Uterus (tissue), 2 donors: ENCODE measurements around the gene NOTCH2.

Source experiments
- POLR2A ChIP-seq, 2 donors: fragments of 450-650 bp; IDR thresholded peaks; one replicate each; pipeline ENCODE4 v1.6.1; 2016; ENCODE audit warnings: antibody characterized with exemption in 2 of 2, mild to moderate bottlenecking in 1 of 2, moderate library complexity in 1 of 2
- TF ChIP-seq, protein P1 (sequence below), 4 experiments: fragments of 200-600 bp in 2 of 4; fragments of 450-650 bp in 2 of 4; sonication (generic) in 2 of 4; IDR thresholded peaks; one replicate each; pipeline ENCODE4 v1.5.1; 2016 to 2019; ENCODE audit warnings: antibody characterized with exemption in 4 of 4, mild to moderate bottlenecking in 2 of 4, moderate library complexity in 1 of 4

DNA sequence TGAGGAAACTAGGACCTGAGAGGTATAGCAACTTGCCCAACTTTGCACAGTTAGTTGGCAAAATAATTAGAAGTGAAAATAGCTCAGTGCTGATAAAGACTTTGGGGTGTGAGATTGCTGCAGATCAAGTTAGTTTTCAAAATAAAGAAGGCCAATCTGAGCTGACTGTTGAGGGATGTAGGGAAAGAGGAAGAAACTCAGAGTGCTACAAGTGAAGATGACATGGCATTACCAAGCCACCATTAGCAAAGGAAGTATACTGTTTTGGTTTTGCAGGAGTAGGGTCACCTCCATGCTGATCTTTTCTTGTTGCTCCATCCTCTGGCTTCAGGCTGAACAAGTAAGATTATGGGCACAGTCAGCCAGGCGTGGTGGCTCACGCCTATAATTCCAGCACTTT is 94.5 kb downstream of the NOTCH2 start:
- TF ChIP-seq, protein P1, sequence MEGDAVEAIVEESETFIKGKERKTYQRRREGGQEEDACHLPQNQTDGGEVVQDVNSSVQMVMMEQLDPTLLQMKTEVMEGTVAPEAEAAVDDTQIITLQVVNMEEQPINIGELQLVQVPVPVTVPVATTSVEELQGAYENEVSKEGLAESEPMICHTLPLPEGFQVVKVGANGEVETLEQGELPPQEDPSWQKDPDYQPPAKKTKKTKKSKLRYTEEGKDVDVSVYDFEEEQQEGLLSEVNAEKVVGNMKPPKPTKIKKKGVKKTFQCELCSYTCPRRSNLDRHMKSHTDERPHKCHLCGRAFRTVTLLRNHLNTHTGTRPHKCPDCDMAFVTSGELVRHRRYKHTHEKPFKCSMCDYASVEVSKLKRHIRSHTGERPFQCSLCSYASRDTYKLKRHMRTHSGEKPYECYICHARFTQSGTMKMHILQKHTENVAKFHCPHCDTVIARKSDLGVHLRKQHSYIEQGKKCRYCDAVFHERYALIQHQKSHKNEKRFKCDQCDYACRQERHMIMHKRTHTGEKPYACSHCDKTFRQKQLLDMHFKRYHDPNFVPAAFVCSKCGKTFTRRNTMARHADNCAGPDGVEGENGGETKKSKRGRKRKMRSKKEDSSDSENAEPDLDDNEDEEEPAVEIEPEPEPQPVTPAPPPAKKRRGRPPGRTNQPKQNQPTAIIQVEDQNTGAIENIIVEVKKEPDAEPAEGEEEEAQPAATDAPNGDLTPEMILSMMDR (IDR thresholded peaks at IDR 0.05): no peak
- no peak for TF ChIP-seq POLR2A (IDR thresholded peaks at IDR 0.05)
